HG03039 (cell line): Measurements from ENCODE around the gene CDCA8.

ENCODE experiments used
- ATAC-seq: cut with Tn5 transposase; IDR thresholded peaks from one replicate; pipeline ENCODE4 v1.9.1; 2021; ENCODE audit warnings: mild to moderate bottlenecking, moderate library complexity; ENCODE audit not compliant: unreplicated experiment

The CDCA8 gene

GRCh38 chr1:37714689-37715088, 22.4 kb downstream of the CDCA8 start:
- no peak for ATAC-seq

GRCh38 chr1:37716321-37716720, 24.0 kb downstream of the CDCA8 start:
- ATAC-seq = no peak

- no peak for ATAC-seq
Measured at GRCh38 chr1:37717631-37718030, 25.3 kb downstream of the CDCA8 start.

DNA sequence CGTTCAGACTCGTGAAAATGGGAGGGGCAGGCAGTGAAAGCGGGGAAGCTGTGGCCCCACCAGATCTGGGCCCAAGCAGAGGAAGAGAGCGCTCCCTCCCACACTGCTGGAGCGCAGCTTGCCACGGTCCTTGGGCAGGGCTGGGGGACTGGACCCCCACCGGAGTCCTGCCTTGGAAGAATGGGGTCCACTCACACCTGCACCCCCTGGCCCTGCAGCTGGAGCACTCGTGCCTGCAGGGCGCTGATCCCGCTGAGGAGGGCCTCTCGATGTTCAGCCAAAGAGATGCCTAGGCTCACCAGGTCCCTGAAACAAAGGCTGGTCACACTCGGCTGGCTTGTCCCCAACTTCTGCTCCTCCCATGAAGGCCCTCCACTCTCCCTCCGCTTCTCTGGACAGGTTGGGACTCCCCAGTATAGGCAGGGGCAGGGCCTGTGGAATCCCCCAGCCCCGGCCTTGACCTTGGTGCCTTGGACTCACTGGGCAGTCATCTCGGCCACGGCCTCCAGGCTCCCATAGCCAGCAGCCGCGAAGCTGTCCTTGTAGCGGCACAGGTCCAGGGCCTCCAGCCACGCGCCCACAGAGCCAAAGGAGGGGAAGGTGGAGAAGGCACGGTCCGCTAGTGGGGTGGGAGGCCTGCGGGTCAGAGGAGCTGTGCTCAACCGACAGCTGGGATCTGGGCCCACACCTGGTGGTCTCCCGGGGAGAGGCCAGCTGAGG, 26.0 kb downstream of the CDCA8 start:
- no peak for ATAC-seq

GRCh38 chr1:37718901-37719571, 26.7 kb downstream of the CDCA8 start:
- ATAC-seq = no peak

GRCh38 chr1:37719572-37720195, 27.4 kb downstream of the CDCA8 start:
- no peak for ATAC-seq

DNA sequence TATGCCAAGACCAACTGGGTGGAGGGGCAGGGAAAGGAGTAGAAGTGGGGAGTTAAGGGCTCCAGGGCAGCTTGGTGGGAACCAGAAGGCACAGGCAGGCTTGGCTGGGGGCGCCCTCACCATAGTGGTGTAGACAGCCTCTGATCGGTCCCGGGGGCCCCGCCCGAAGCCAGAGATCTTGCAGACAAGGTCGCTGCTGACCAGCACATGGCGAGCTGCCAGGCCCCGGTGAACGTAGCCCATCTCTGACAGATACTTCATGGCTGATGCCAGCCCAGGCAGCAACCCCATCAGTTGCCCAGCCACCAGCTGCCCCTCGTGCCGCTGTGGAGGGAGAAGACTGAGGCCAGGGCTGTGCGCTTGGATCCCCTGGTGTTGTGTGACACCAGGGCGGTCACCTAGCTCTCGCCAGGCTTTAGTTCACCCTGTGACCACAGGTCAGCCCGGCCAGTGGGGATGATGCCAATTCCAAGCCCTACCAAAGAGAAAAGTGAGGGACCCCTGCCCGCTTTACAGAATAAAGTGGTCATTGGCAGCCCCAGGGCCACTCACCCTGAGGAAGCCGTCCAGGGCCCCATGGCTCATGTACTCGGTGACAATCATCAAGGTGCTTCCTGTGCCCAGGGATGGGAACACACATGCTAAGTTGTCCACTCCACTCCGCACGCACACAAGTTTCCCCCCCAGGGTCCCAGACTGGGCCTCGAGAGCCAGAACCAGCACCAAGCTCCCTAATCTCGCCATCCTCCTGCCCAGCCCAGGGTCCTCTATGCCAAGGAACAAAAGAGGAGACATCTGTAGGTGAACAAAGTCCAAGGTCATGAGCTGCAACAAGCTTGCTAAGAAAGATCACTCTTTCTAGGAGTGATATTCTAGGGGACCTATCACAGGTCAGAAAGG, 28.2 kb downstream of the CDCA8 start:
- no peak for ATAC-seq

DNA sequence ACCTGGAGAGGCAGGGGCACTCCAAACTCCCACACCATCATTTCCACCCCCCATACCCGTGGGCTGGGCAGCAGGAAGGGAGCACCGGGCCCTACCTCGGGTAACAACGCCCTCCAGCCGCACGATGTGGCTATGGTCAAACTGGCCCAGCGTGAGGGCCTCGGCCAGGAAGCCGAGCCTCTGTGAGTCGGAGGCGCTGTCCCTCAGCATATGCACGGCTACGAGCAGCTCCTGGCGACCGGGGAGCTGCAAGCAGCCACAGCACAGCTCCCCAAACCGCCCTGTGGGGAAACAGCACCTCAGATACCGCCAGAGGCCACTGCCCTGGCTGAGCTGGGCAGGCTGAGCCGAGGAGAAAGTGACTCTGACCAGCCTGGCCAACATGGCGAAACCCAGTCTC, 29.2 kb downstream of the CDCA8 start:
- no peak for ATAC-seq

DNA sequence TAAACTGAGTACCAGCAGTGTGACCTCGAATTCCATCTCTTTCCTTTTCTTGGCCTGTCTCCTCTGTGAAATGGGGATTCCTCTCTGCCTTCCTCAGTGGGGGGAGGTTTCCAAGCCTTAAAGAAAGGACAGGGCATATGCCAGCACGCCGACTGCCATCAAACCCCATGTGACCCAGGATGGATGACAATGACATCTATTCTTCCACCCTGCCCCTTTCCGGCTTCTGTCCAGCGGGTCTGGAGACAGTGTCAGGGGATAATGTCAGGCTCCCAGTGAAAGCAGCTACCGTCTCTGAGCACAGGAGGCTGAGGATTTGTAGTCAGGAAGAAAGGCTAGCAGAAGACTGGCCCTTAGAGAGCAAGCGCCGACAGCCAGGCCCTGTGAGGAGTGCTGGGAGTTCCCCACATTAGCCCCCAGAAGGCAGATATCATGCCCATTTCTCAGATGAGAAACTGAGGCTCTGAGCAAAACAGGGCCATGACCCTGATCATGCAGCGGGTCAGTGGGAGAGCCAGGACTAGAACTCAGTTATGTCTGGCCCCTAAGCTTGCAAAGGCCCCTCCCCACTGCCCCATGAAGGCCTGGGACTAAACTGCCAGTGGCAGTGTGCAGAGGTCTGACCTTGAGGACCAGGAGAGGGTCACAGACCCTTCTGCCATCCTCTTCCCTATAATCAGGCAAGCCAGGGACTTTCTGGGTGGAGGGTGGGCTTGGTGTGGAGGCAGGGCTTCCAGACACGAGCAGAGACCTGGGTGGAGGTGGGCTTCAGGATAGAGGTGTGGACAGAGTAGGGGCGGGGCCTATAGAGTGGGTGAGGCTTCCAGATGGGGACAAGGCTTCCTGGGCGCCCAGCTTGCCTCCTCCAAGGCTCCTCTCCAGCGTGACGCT, 30.1 kb downstream of the CDCA8 start:
- no peak for ATAC-seq

DNA sequence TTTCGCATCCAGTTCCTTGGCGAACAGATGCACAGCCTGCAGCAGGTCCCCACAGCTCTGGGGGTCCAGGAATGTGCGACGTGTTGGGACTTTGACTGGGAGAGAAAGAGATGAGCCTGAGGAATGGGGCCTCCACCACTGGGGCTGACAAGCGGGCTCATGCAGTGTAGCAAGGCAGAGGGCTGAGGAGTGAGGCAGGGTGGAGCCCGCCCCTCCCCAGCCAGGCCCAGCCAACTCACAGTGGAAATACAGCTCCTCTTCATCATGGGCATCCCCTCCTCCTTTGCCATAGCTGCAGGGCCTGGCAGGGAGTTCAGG, 30.7 kb downstream of the CDCA8 start:
- no peak for ATAC-seq

DNA sequence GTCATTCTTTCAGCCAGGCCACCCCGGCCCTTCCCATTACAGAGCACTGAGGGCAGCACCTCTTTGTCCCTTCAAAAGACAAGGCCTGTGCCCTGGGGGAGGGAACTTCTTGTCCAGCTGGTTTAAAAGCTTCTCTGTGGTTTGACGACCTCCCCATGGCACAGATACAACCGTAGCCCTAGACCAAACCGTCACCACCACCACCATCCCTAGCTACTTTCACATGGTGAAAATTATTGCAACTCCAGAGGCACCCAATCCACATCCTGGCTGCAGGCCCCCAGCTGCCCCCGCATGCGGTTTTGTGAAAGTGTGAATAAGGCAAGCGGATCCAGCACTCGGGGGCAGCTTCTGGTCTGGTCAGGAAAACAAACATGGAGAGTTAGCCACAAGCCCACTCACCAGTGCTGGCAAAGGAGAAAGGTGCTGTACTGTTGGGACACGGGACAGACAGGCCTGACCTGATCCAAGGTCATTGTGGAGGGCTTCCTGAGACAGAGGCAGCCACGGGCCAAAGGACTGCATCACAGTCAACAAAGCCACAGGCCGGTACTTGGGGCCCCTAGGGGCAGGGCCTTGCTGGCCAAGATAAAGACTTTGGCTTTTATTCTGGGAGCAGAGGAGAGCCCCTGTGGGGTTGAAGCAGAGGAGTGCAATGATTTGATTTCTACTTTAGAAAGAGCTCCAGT, 31.2 kb downstream of the CDCA8 start:
- no peak for ATAC-seq

GRCh38 chr1:37724575-37724974, 32.3 kb downstream of the CDCA8 start:
- ATAC-seq = no peak

- no peak for ATAC-seq
Measured at GRCh38 chr1:37725851-37726613, 33.7 kb downstream of the CDCA8 start.

- ATAC-seq = no peak
Measured at GRCh38 chr1:37726751-37727585, 34.7 kb downstream of the CDCA8 start.

DNA sequence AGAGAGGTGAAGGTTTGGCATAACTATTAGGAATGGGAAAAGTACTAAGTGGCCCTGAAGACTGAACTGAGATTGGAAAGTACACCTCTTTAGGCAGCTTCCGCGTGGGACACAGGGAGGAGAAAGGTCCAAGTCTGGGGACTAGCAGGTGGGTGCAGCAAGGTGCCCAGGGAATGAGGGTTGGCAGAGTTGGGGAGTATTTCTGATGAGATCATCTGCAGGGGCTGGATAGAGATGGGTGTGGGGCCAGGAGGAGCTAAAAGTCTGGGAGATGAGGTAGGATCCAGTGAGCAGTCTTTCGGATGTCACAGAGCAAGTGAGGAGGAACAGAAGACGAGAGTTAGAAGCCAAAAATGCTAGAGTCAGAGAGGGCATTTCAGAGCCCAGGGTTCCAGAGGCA, 36.1 kb downstream of the CDCA8 start:
- ATAC-seq = no peak

GRCh38 chr1:37730376-37730775, 38.1 kb downstream of the CDCA8 start:
- ATAC-seq = no peak

DNA sequence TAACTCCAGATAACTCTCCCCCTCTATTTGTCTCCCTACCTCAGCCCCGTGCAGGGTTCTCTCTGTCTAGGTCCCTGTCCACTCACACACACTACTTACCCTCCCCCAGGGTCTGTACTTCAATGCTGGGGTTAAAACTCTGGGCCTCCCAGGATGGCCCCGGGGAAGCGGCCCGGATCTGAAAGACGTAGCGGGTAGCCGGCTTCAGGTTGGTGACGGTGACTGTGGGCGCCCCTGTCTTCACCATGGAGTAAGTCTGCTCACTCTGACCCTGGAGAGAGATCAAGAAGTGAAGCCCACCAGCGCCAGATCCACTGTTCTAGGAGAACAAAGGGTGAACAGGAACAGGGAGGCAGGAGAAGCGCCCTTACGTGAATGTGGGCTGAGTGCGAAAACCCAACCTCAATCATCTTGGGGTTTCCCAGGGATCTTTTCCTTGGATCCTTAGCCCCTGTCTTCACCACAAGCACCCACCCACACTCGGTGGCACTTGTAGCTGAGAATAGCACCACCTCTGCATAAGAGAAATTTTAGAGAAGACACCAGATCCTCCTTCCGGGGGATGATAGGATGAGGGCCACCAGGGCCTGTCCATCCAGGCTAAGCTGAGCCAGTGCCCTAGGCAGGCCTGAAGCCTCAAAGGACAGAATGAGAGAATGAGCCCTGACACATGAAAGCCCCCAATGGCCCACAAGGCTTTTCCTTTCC, 39.1 kb downstream of the CDCA8 start:
- ATAC-seq = no peak
